ENCODE measurements around the gene CLTCL1. TPM values are rescaled to one million over a fixed set of nuclear protein-coding genes. Genes with fewer than 3 reads are reported as not detected.
"Not testable (repeated sequence)": the region's sequence is repeated elsewhere in the genome, so short reads cannot be mapped to it uniquely, and the experiment has no call there.

The CLTCL1 gene
- total RNA-seq, 4 donors from 2014 or later: 5.7 to 11.7 (median 8.4) TPM

- no peak overlapping the region for H3K4me3 ChIP-seq
- no peak for ATAC-seq
- 75 to 90% methylated on average over 4 of the region's 13 CpGs for WGBS, 2 donors (ENCODE audit: low coverage in 1 of 2)
- peaks cover 0 to 29% (median 21%) of the 10 kb centered on the region in 3 donors for H3K4me1 ChIP-seq
- TF ChIP-seq EP300 (IDR thresholded peaks at IDR 0.05) (no peak), CTCF (IDR thresholded peaks at IDR 0.05) (no peak), POLR2A (IDR thresholded peaks at IDR 0.05) (no peak), POLR2AphosphoS5 (IDR thresholded peaks at IDR 0.05) (no peak)
- peaks cover 0 to 6% (median 0%) of the 10 kb centered on the region in 3 donors for H3K9me3 ChIP-seq
- H3K36me3 ChIP-seq: no peaks in the 10 kb centered on the region
- H3K27me3 ChIP-seq: peaks cover 75% of the 10 kb centered on the region
- no peak overlapping the region for H3K27ac ChIP-seq
Measured at GRCh38 chr22:19167106-19167869, 124.2 kb downstream of the CLTCL1 start.

- Histone ChIP-seq H3K27me3 (peaks cover 81% of the 10 kb centered on the region), H3K36me3 (no peaks in the 10 kb centered on the region), H3K27ac (no peak overlapping the region), H3K4me3 (no peak overlapping the region), H3K9me3 (peaks cover 0 to 6% (median 0%) of the 10 kb centered on the region in 3 donors), H3K4me1 (peaks cover 0 to 23% (median 18%) of the 10 kb centered on the region in 3 donors)
- TF ChIP-seq POLR2AphosphoS5 (IDR thresholded peaks at IDR 0.05): no peak
- TF ChIP-seq POLR2A (IDR thresholded peaks at IDR 0.05): no peak
- no peak for TF ChIP-seq EP300 (IDR thresholded peaks at IDR 0.05)
- TF ChIP-seq CTCF (IDR thresholded peaks at IDR 0.05): no peak
- 73% methylated on average over 7 of the region's 8 CpGs; no CpG with 5 or more reads in 1 of the 2 donors for WGBS, 2 donors (ENCODE audit: low coverage in 1 of 2)
- no peak for ATAC-seq
Measured at GRCh38 chr22:19166421-19166820, 125.1 kb downstream of the CLTCL1 start.

DNA sequence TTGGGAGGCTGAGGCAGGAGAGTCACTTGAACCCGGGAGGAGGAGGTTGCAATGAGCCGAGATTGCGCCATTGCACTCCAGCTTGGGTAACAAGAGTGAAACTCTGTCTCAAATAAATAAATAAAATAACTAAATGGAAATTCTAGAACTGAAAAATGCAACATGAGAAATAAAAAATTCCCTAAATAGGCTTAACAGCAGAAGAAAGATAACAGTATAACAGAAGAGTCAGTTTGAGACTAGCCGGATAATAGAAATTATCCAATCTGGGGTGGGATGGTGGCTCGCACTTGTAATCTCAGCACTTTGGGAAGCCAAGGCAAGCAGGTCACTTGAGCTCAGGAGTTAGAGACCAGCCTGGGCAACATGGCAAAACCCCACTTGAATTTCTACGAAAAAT, 127.1 kb downstream of the CLTCL1 start:
- no peak for TF ChIP-seq EP300 (IDR thresholded peaks at IDR 0.05)
- no peak for TF ChIP-seq POLR2AphosphoS5 (IDR thresholded peaks at IDR 0.05)
- Histone ChIP-seq H3K36me3 (no peaks in the 10 kb centered on the region), H3K4me1 (peaks cover 0 to 6% (median 3%) of the 10 kb centered on the region in 3 donors), H3K27me3 (peaks cover 76% of the 10 kb centered on the region), H3K27ac (no peak overlapping the region), H3K9me3 (peaks cover 0 to 6% (median 0%) of the 10 kb centered on the region in 3 donors), H3K4me3 (no peak overlapping the region)
- ATAC-seq: no peak
- 93 to 100% methylated on average over 3 to 6 of the region's 6 CpGs for WGBS, 2 donors (ENCODE audit: low coverage in 1 of 2)

DNA sequence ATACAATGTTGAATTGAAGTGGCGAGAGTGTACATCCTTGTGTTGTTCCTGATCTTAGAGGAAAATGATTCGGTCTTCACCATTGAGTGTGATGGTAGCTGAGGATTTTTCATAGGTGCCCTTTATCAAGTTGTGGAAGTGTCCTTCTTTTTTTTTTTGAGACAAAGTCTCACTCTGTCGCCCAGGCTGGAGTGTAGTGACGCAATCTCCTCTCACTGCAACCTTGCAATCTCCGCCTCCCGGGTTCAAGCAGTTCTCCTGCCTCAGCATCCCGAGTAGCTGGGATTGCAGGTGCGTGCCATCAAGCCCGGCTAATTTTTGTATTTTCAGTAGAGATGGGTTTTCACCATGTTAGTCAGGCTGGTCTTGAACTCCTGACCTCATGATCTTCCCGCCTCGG, 132.9 kb downstream of the CLTCL1 start:
- H3K9me3 ChIP-seq, H3K4me1 ChIP-seq, H3K27ac ChIP-seq, H3K4me3 ChIP-seq, ATAC-seq, H3K36me3 ChIP-seq: not testable (repeated sequence)
- 69 to 98% methylated on average over 6 to 8 of the region's 11 CpGs for WGBS, 2 donors (ENCODE audit: low coverage in 1 of 2)
- H3K27me3 ChIP-seq: peaks cover 58% of the 10 kb centered on the region

DNA sequence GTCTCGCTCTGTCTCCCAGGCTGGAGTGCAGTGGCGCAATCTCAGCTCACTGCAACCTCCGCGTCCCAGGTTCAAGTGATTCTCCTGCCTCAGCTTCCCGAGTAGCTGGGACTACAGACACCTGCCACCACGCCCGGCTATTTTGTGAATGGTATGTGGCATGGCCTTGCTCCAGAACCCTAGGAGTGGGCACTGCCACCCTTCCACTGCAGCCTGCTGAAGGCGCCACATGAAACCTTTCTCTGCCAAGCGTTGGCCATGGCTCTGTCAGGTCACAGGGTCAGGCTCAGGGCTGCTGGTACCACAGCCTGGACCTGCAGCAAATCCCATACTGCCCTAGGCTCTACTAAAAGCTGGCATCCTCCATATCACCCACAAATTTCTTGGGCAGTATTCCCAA, 135.4 kb downstream of the CLTCL1 start:
- not testable (repeated sequence) for H3K4me1 ChIP-seq, ATAC-seq, H3K9me3 ChIP-seq, H3K36me3 ChIP-seq, H3K27ac ChIP-seq, H3K4me3 ChIP-seq
- WGBS, 2 donors (ENCODE audit: low coverage in 1 of 2): 94% methylated on average over 4 of the region's 9 CpGs; no CpG with 5 or more reads in 1 of the 2 donors
- peaks cover 64% of the 10 kb centered on the region for H3K27me3 ChIP-seq

GRCh38 chr22:19152942-19153883, 138.3 kb downstream of the CLTCL1 start:
- no peak overlapping the region for H3K4me3 ChIP-seq
- H3K4me1 ChIP-seq: peaks cover 0 to 20% (median 7%) of the 10 kb centered on the region in 3 donors
- peaks cover 89% of the 10 kb centered on the region for H3K27me3 ChIP-seq
- H3K36me3 ChIP-seq: no peaks in the 10 kb centered on the region
- 53 to 60% methylated on average over 2 to 3 of the region's 11 CpGs for WGBS, 2 donors (ENCODE audit: low coverage in 1 of 2)
- TF ChIP-seq EP300 (IDR thresholded peaks at IDR 0.05) (no peak), POLR2AphosphoS5 (IDR thresholded peaks at IDR 0.05) (no peak), CTCF (IDR thresholded peaks at IDR 0.05) (no peak), POLR2A (IDR thresholded peaks at IDR 0.05) (no peak)
- peaks cover 0 to 5% (median 0%) of the 10 kb centered on the region in 3 donors for H3K9me3 ChIP-seq
- ATAC-seq: no peak
- no peak overlapping the region for H3K27ac ChIP-seq
